DMS153 (cell line): Measurements from ENCODE around the gene PRPF40B.
A peak's percentile ranks its signal among the peaks of the same experiment; 100 is the strongest.

Experiments used
- DNase-seq: peaks from one replicate; lab custom pipeline; 2025; lab: John Stamatoyannopoulos, UW

PRPF40B gene

DNA sequence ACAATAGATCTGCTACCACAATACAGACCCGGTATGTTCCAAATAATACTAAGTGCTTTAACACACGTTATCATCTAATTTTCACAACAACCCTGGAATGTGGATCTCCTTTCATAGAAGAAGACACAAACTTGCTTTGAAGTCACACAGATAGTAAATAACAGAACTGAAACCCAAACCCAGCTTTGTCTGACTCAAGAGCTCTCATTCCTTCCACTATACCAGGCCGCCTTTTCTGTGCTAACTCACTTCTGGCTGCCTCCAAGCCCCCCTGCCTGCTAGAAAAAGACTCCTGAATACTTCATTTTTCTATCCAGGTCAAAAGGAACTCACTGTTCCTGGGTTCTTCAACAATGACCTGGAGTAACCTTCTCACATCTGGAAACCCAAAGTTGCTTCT, 37.8 kb downstream of the PRPF40B start:
- no peak for DNase-seq

- no peak for DNase-seq
These were observed 38.4 kb downstream of the PRPF40B start for GRCh38 chr12:49661746-49662145.

GRCh38 chr12:49662998-49663843, 39.9 kb downstream of the PRPF40B start:
- DNase-seq, result peak; percentile 71

DNA sequence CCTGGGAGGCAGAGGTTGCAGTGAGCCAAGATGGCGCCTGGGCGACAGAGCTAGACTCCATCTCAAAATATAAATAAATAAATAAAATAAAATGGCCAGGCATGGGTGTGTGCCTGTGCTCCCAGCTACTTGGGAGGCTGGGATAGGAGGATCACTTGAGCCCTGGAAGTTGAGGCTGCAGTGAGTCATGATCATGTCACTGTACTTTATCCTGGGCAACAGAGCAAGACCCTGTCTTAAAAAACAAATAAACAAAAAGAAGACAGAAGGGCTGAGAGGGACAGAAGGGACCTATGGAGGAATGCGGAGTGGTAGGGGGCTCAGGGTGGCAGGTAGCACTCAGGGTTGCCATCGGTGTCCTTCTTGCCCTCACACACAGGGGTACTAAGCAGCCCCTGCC, 40.8 kb downstream of the PRPF40B start:
- no peak for DNase-seq

GRCh38 chr12:49664591-49665239, 41.4 kb downstream of the PRPF40B start:
- no peak for DNase-seq

DNA sequence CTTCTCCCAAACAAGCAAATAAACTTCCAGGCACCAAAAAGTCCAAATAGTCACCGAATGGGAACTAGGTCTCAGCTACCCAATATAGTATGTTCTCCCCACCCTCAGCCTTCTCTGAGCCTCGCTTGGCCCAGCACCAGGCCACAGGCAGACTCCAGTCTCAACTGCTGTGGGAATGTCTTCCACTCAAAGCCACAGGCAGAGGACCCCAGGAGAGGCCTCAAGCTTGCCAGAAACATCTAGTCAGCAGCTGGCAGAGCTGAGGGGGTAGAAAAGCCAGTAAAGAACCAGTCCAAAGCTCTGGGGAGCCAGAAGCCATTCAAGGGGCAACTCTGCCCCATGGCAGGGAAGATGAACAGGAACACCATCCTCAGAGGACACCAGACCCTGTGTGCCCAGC, 42.0 kb downstream of the PRPF40B start:
- no peak for DNase-seq

DNA sequence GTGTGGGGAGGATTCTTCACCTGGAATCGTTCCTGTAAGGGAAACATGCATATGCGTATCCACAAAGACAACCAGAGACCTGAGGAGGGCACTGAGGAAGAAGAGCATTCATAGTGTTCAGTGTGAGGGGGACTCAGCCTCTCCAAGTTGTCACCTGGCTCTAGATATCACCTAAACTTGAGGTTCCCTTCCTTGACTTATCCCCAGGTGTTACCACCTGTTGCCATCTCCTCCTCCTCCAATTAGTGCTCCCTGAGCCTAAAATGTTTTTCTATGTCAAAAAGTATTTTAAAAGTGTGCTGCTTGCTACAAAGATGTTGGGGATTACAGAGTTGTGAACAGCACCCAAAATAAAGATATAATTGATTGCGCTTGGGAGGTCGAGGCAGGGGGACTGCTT, 42.8 kb downstream of the PRPF40B start:
- DNase-seq, result no peak

GRCh38 chr12:49667325-49668090, 44.1 kb downstream of the PRPF40B start:
- DNase-seq, result no peak

DNA sequence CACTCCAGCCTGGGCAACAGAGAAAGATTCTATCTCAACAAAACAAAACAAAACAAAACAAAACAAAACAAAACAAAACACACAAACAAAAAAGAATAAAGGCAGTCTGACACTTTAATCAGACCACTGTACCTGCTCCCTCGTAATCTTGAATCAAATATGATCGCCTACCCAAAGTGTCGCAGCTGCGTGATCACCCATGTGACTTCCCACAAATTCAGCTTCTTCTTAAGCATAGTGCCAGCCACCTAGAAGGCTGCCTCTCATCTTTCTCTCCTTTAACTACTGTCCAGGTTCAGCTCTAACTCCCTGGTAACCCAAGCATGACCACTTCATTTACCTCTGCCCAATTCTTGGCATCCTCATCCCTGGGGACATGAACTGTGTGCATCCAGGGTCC, 46.4 kb downstream of the PRPF40B start:
- no peak for DNase-seq

GRCh38 chr12:49671031-49671765, 47.8 kb downstream of the PRPF40B start:
- DNase-seq, result no peak

DNA sequence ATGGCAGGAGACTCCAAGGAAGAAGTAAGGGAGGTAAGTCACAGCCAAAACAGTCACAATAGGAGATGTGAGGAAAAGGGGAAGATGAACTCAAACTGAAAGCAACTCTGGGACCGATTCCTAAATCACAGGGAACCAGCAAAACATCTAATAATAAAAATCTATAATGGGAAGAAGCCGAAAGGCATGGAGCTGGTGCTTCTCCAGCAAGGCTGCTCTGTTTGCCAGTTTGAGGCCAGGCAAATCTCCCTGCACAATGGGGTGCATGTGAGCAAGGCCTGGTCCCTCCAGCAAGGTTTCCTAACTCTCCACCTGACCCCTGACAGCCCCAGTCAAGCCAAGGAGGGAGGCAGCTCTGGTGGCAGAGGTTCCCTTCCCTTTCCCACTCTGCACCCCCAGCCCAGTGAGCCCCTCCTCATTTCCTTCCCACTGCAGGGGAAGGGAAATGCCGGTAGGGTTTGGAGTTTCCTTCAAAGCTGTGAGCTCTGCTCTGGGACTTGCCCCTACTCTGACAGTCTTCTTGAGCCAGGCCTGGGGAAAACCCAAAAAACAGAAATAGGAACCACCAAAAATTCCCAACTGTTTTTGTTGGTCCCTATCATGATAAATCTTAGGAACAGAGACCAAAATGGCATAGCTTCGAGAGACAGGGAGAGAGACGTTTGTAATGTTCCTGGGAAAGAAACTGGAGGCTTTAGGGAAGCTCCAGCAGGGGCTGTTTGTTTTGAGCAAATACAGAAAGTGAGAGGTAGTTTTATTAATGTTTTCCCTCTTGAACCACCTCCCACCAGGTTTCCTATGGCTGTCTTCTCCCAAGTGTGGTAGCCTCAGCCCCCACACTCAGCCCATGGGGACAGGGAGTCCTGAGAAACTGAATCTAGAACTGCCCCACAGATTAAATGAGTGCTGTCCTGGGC, 49.2 kb downstream of the PRPF40B start:
- no peak for DNase-seq

DNA sequence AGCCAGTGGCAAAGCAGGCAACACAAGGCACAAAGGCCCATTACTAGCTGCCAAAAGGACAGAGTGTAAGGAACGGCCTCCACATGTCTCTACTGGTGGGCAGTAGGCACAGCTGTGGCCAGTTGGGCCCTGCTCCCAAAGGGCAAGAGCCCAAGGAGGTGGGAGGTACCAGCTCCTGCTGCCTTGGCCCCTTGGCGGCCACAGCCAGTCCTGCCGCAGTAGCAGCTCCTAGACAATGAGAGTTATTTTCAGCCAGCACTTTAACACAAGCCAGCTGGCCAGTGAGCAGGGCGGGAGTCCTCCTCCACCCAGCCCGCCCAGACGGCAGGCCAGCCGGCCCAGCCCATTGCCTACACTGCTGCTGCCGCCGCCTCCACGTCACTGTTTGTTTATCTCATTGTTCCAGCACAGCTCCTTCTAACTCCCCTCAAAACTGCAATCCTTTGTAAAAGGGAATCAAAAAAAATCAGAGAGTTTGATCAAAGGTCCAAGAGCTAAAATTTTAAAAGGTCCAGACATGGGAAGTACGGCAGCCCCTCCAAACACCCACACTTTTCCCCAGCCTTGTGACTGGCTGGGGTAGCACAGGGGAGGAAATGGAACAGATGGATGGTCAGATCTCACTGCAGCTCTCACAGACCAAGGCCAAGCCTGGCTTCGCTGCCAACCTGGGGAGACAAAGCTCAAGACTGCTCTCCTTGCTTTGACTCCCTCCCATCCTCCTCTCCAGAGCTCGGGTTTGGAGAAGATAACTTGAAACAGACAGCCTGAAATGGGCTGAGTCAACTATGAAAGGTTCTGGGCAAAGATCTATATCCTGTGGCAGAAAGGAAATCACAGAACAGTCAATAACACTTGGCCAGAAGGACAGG, 50.3 kb downstream of the PRPF40B start:
- peak; percentile 76 for DNase-seq

- no peak for DNase-seq
These were observed 51.1 kb downstream of the PRPF40B start for GRCh38 chr12:49674318-49674981.

DNA sequence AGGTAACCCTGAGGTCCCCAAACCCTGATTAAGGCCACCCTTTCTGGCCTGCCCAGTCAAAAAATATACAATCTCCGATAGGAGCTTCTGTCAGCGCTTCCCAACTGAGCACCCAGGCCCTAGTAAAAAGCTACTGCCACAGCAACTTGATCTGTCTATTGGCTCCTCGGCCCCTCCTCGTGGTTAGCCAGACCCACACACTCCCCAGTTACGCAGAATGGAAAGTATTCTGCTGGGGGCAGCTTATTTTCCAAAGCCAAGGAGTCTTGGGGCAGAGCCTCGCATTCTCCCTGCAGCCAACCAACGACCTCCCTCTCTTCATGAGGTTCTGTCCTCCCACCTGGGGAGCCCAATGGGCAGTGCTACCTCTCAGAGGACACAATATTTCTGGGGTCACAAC, 51.8 kb downstream of the PRPF40B start:
- no peak for DNase-seq

GRCh38 chr12:49678711-49679110, 55.4 kb downstream of the PRPF40B start:
- DNase-seq, result no peak

GRCh38 chr12:49680075-49680474, 56.7 kb downstream of the PRPF40B start:
- no peak for DNase-seq

GRCh38 chr12:49683599-49684309, 60.4 kb downstream of the PRPF40B start:
- no peak for DNase-seq

GRCh38 chr12:49684310-49684854, 61.0 kb downstream of the PRPF40B start:
- no peak for DNase-seq

- DNase-seq, result no peak
These were observed 64.6 kb downstream of the PRPF40B start for GRCh38 chr12:49687941-49688340.
